SKM-1 (cell line): ENCODE measurements around the gene UXS1.
"Not testable (repeated sequence)": the region's sequence is repeated elsewhere in the genome, so short reads cannot be mapped to it uniquely, and the experiment has no call there.

Experiments
- DNase-seq: peaks from one replicate; lab custom pipeline; 2025; ENCODE audit not compliant: unreplicated experiment; lab: John Stamatoyannopoulos, UW

The UXS1 gene

DNA sequence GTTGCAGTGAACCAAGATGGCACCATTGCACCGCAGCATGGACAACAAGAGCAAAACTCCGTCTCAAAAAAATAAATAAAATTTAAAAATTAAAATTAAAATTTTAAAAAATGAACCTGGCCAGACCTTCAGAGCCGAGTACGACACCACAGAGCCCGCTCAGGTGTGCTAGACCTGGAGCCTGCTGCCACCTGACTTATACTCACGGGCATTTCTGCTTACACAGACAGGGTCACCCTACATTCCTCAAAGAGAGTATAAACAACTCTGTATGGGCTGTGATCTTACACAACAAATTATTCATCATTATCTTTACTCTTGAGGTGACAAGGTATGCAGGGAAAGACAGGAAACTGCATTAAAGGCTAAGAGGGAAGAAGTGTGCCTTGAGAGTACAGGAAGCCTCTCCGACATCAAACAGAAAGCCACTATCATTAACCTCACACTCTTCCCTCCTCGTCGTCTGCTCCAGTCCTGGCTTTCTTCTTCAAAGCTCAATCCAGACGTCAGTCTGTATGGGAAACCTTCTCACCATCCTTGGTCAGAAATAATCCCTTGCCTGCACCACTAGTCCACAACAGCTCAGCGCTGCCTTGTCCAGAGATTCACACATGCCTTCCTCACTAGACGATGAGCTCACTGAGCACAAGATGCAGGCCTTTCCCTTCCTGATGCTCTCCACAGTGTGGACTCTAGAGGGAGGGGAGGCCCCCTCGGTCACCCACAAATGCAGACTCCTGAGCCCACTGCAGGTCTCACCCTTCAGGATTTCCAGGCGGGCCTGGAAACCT lies 56.2 kb downstream of the UXS1 start:
- no peak for DNase-seq

GRCh38 chr2:106131192-106131591 lies 62.9 kb downstream of the UXS1 start:
- not testable (repeated sequence) for DNase-seq

GRCh38 chr2:106130251-106130998 lies 63.7 kb downstream of the UXS1 start:
- DNase-seq, result no peak

DNA sequence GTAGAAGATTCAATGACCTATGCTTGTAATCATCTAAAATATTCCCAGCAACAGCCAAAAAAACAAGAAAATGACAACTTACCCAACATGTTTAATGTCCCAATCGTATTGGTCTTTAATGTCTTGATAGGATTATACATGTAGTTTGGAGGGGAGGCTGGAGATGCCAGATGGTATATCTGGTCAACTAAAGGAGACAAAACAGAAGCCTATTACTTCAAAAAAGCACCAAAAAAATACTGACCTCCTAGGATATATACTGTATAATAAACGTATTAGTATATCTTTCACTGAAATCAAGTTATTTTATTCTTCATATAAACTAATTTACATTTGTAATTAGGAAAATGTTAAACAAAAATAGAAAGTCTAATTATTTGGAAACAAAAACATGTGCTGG lies 64.5 kb downstream of the UXS1 start:
- no peak for DNase-seq

GRCh38 chr2:106129150-106129549 lies 65.0 kb downstream of the UXS1 start:
- DNase-seq, result no peak

- no peak for DNase-seq
Measured at GRCh38 chr2:106127776-106128268, 66.3 kb downstream of the UXS1 start.

- DNase-seq, result no peak
Measured at GRCh38 chr2:106127282-106127771, 66.8 kb downstream of the UXS1 start.

DNA sequence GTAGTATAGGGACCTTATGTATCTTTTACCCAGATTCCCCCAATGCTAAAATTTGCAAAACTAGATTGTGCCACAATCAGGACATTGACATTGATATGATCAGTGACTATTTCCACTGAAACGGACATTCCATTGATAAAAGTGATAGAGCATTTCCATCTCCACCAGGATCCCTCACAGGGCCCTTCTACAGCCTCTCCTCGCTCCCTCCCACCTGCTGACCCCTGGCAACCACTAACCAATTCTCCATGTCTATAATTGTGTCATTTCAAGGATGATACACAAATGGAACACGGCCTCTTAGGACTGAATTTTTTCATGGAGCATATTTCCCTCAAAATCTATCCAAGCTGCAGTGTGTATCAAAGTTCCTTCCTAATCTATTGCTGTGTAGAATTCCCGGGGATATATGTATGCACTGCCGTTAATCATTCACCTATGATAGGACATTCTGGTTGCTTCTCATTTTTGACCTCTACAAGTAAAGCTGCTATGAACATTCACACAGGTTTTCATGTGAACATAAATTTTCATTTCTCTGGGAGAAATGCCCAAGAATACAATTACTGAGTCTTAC lies 67.3 kb downstream of the UXS1 start:
- DNase-seq, result no peak

DNA sequence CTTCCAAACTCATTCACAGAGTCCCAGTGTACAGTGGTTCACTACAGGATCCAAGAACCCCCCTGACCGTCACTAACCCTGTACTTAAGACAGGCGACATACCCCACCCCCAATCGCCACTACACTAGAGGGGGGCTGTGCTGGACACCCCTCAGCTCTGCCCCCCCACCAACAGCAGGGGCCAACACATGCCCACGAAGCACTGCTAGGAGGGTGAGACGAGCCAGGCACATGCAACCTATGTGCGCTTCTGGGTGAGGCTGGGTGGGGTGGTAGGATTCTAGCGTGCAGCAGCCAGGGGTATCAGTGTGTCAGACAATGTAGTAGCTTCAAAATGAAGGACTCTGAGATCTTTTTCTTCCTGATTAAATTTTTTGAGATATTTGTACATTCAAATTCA lies 67.8 kb downstream of the UXS1 start:
- DNase-seq, result no peak

- no peak for DNase-seq
Measured at GRCh38 chr2:106124905-106125549, 69.1 kb downstream of the UXS1 start.

GRCh38 chr2:106124106-106124756 lies 69.9 kb downstream of the UXS1 start:
- no peak for DNase-seq

DNA sequence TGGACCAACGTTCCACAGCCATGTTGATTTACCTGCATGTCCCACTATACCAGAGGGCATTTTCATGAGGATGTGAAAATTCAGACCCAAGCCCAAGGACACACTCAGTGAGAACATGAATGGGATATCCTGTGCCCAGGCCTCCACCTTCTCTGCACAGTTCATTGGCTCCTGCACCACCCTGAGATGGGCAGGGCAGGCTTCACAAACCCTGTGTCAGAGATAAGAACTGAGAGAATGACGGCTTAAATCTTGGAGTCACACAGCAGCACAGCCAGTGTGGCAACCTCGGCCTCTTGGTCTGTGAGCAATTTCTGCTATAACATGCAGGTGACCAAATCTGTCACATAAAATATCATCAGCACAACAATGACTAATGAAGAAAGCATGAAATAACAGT lies 71.9 kb downstream of the UXS1 start:
- no peak for DNase-seq

DNA sequence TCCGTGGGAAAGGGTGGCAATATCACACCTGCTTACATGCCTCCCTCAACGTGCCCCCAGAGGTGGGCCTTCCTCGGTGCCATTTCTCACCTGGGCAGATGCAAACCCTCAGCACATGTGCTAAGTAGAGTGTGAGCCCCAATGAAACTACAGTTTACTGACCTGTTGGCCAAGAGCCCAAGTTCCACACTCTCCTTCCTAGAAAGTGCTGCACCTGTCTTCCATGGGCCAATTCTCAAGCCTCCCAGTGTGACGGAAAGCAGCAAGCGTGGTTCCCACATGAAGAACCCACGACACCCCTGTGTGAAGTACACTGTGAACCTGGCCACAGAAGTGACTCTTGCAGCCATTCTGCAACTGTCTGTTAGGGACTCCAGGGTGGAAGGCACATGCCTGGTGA lies 73.7 kb downstream of the UXS1 start:
- no peak for DNase-seq

GRCh38 chr2:106119074-106119473 lies 75.0 kb downstream of the UXS1 start:
- DNase-seq, result no peak

- DNase-seq, result no peak
Measured at GRCh38 chr2:106117882-106118684, 76.0 kb downstream of the UXS1 start.

DNA sequence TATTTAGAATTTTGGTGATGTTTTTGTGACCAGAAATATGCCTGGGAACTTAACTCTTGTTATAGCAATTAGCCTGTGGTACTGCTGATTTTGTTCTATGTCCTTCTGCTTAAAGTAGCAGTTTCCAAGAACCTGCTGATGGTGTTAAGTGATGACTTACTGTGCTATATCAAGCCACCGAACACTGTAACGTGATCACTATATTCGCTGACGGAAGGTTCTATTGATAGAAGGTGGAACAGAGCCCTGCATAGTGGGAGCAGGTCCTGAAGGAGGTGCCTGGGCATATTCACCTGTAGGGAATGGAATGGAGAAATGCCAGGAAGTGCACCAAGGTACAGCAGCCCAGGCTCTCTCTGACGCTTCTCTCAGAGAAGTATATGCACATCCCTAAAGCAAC lies 76.8 kb downstream of the UXS1 start:
- no peak for DNase-seq

DNA sequence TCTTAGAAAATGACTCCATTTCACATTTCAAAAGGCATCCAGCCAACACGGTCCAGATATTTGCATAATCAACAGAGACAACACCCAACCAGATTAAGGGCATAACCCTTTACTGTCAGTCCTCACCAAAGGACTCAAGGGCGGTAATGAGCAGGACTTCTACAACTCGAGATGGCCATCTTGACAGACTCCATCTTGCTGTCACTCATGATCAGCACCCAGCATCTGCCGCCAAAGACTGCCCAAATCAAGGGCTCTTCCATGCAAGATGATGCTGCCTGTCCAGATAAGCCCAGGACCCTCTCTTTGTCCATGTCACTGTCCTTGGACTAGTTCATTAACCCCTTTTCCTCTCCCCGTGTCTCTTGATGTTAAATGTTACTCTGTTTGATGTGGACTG lies 77.9 kb downstream of the UXS1 start:
- no peak for DNase-seq

DNA sequence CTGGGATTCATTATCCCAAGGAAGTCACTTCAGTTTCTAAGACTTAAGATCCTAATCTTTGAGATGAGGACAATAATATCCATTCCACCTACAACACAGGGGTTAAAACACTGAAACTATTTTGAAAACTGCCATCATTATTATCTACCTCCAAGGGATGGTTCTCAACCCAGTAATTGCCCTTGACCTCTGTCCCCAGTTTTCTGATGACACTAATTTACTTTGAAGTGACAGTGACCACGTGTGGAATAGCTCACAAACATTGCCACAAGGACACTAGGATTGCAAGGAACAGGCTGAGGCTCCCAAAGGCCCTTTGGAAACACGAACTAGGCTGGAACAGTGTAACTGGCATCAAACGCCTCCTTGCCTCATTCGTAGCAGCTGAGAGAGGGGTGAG lies 78.4 kb downstream of the UXS1 start:
- no peak for DNase-seq

DNA sequence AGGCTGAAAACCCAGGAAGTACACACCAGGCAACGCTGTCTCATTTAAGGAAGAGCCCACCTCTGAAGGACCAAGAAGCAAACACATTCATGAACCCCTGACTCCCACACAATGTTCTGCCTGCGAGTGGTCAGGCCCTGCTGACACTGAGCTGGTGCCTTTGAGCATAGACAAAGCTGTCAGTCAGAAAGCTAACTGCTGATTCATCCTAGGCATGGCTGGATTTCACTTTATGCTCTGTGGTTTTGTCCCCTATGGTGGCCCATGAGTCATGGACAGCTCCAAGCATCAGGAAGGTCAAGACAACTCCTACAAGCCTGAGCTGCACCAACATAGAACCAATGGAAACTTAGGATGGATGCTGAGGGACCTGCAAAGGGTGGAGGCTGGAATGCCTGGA lies 78.9 kb downstream of the UXS1 start:
- no peak for DNase-seq

GRCh38 chr2:106114166-106114565 lies 79.9 kb downstream of the UXS1 start:
- no peak for DNase-seq
